Heart right ventricle (tissue), 16 donors: ENCODE data around the gene DEPDC1B. TPM values are rescaled to one million over a fixed set of nuclear protein-coding genes. Genes with fewer than 3 reads are reported as not detected.
"Not testable (repeated sequence)": the region's sequence is repeated elsewhere in the genome, so short reads cannot be mapped to it uniquely, and the experiment has no call there.

Experiments
- ATAC-seq, 8 donors: fragments of 200-7000 bp; cut with Tn5 transposase; one replicate each; pipeline ENCODE4 v1.9.1; 2020; ENCODE audit warnings: mild to moderate bottlenecking in 8 of 8, moderate library complexity in 8 of 8, moderate number of reproducible peaks in 1 of 8
- DNase-seq, 2 donors: peaks; one replicate each; pipeline ENCODE4 v3.0.0-alpha.2; 2020
- H3K27ac ChIP-seq, 10 donors: fragments of 200-600 bp; sonication (generic) in 2 of 10; one replicate each; pipeline versions ENCODE4 v1.5.0 to v1.8.0; 2020 to 2022; ENCODE audit warnings: mild to moderate bottlenecking in 3 of 10
- H3K27me3 ChIP-seq, 7 donors: fragments of 200-600 bp; one replicate each; pipeline ENCODE4 v1.8.0; 2021 to 2022; ENCODE audit warnings: mild to moderate bottlenecking in 2 of 7
- H3K36me3 ChIP-seq, 9 donors: fragments of 200-600 bp; sonication (generic) in 1 of 9; one replicate each; pipeline versions ENCODE4 v1.5.0 to v1.8.0; 2020 to 2022; ENCODE audit warnings: mild to moderate bottlenecking in 2 of 9
- H3K4me1 ChIP-seq, 9 donors: fragments of 200-600 bp; sonication (generic) in 1 of 9; one replicate each; pipeline versions ENCODE4 v1.5.0 to v1.8.0; 2020 to 2022; ENCODE audit warnings: mild to moderate bottlenecking in 4 of 9
- H3K4me3 ChIP-seq, 10 donors: fragments of 200-600 bp; sonication (generic) in 2 of 10; one replicate each; pipeline versions ENCODE4 v1.5.0 to v1.8.0; 2020 to 2022; ENCODE audit warnings: mild to moderate bottlenecking in 7 of 10, moderate library complexity in 2 of 10
- H3K9me3 ChIP-seq, 11 donors: fragments of 200-600 bp in 10 of 11; sonication (generic) in 2 of 11; one replicate each; pipeline versions ENCODE4 v1.5.0 to v1.8.0; 2013 to 2022; ENCODE audit warnings: mild to moderate bottlenecking in 2 of 11, control low read depth in 1 of 11, moderate library complexity in 1 of 11
- WGBS, 2 donors: extraction: QIAGEN DNeasy Blood & Tissue Kit; methylation state at CpG; one replicate each; pipeline ENCODE4 v1.1.7; 2013; ENCODE audit warnings: inconsistent platforms in 1 of 2; 5-methylcytosine and 5-hydroxymethylcytosine counted together
- intact Hi-C, 10 donors: fragments of 100-400 bp; cut with DNase I; formaldehyde crosslinking; loops; one replicate each; pipeline versions ENCODE4 v1.11.1 to v1.14.2; 2022
- polyA plus RNA-seq, 2 donors: library from polyadenylated mRNA; stranded (reverse); fragments of 200-250 nt; gene quantifications; one replicate each; pipeline ENCODE4 v1.2.3, GENCODE V29; 2013
- total RNA-seq, 10 donors: library from RNA; stranded (reverse); fragmentation: NEBNext Ultra II Directional in 3 of 10; extraction: Animal tissue kit (Norgen Biotek cat#: 25700) in 3 of 10; gene quantifications; one replicate each; pipeline versions ENCODE4 v1.2.1 to v1.2.4, GENCODE V29; 2021 to 2023
- TF ChIP-seq, protein P1 (sequence below), 9 donors: fragments of 200-600 bp; sonication (generic) in 2 of 9; IDR thresholded peaks; one replicate each; pipeline versions ENCODE4 v1.5.0 to v1.8.0; 2021 to 2022; ENCODE audit warnings: antibody characterized with exemption in 9 of 9, mild to moderate bottlenecking in 5 of 9, moderate library complexity in 1 of 9
- donor health status: Arrhythmogenic right ventricular cardiomyopathy.
- donor health status: ischemic (EF 13 %, LVEDD 7.1; RV severe dilation, severe dysfunction).
- donor health status: healthy with polysubstance abuse.
- donor health status: DM: no; HTN: yes; CAD: no.
- donor health status: DM: no; HTN: no; CAD: no.
- donor health status: ischemic (EF 25% LVEDD 6.9; RV normal size, moderate dysfunction).
- donor health status: ischemic (EF 25% LVEDD 5.7; RV mildly dilated, moderate dysfunction).
- donor health status: healthy.
- donor health status: DM: yes; HTN: yes; CAD: no.
- donor health status: Ischemic cardiomyopathy.
- donor health status: ischemic (EF 35%, LVEDD 5.7; RV mildly dilated, moderate dysfunction).
- donor health status: nonischemic (EF 11% LVEDD 7.7; RV severe dilation, severe dysfunction).
- donor health status: DM: yes; HTN: yes; CAD: no.
- donor health status: PGD.
- donor health status: ischemic (EF 29% LVEDD 5.4; RV normal size, mild dysfunction).
- donor health status: nonischemic (EF 23%, LVEDD 6.1; RV moderate dilation, normal function).

Gene DEPDC1B
- total and polyA plus RNA-seq, 12 donors = 0.04 to 1.1 (median 0.46) TPM; not detected in 7

DNA sequence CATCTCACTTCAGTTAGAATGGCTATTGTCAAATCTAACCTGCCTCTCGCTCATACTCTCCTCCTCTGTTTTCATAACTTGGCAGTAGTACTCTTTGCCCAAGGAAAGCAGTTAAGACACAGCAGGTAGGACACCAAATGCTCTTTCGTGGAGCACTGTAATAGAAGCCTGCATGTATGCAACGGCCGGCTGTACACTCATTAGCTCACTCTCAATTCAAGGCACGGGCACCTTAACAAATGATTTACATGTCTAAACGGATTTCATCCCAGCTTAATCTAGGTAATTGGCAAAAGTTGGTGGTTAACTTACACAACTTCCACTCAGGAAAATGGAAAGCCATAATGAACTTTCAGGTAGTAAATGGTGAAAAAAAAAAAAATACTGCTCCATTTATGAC lies 14.9 kb downstream of the DEPDC1B start:
- Histone ChIP-seq H3K27me3 (no peaks in the 10 kb centered on the region), H3K9me3 (peaks cover 0 to 11% (median 0%) of the 10 kb centered on the region in 11 donors), H3K27ac (no peak overlapping the region), H3K4me1 (no peaks in the 10 kb centered on the region), H3K36me3 (no peaks in the 10 kb centered on the region), H3K4me3 (no peak overlapping the region)
- no peak for DNase-seq
- WGBS, 2 donors = 96 to 97% methylated on average over 6 of the region's 6 CpGs
- TF ChIP-seq, protein P1, sequence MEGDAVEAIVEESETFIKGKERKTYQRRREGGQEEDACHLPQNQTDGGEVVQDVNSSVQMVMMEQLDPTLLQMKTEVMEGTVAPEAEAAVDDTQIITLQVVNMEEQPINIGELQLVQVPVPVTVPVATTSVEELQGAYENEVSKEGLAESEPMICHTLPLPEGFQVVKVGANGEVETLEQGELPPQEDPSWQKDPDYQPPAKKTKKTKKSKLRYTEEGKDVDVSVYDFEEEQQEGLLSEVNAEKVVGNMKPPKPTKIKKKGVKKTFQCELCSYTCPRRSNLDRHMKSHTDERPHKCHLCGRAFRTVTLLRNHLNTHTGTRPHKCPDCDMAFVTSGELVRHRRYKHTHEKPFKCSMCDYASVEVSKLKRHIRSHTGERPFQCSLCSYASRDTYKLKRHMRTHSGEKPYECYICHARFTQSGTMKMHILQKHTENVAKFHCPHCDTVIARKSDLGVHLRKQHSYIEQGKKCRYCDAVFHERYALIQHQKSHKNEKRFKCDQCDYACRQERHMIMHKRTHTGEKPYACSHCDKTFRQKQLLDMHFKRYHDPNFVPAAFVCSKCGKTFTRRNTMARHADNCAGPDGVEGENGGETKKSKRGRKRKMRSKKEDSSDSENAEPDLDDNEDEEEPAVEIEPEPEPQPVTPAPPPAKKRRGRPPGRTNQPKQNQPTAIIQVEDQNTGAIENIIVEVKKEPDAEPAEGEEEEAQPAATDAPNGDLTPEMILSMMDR (IDR thresholded peaks at IDR 0.05) = no peak
- ATAC-seq = no peak
- intact Hi-C loops = no loop called here

DNA sequence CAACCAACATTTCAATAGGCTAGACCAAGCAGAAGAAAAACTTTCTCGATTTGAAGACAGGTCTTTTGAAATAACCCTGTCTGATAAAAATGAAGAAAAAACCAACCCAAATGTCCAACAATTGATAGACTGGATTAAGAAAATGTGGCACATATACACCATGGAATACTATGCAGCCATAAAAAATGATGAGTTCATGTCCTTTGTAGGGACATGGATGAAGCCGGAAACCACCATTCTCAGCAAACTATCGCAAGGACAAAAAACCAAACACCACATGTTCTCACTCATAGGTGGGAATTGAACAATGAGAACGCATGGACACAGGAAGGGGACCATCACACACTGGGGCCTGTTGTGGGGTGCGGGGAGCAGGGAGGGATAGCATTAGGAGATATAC lies 18.0 kb downstream of the DEPDC1B start:
- DNase-seq, ATAC-seq, H3K4me1 ChIP-seq, H3K36me3 ChIP-seq, H3K27me3 ChIP-seq, H3K27ac ChIP-seq, H3K4me3 ChIP-seq, intact Hi-C loops: not testable (repeated sequence)
- H3K9me3 ChIP-seq = peaks cover 0 to 11% (median 0%) of the 10 kb centered on the region in 11 donors
- 89 to 98% methylated on average over 5 of the region's 5 CpGs for WGBS, 2 donors

DNA sequence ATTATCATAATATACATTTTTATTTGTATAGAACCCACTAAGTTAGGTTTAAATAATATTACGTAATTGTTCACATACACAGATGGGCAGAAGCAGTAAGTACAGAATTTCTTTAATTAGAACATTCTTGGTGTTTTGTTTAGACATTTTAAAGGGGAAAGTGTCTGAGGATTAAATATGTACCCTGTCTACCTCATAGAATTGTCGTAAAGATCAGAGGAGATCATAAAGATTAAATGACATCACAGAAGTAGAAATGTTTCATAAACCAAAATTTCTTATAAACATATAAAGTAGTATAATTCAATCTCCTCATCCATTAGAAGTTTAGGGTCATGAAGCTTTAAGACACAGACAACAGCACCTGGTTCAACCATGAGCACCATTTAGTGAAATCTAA lies 20.1 kb downstream of the DEPDC1B start:
- H3K27ac ChIP-seq = no peak overlapping the region
- DNase-seq = no peak
- TF ChIP-seq, protein P1 (IDR thresholded peaks at IDR 0.05) = no peak
- no peak overlapping the region for H3K4me3 ChIP-seq
- WGBS, 2 donors = 94 to 96% methylated on average over 2 of the region's 2 CpGs
- intact Hi-C loops = loop anchor here in 5 of 10 donors (5.0 to 10.0 kb wide), 4 partner anchors 865 to 1465 kb away; no protein-coding TSS in a partner anchor
- H3K4me1 ChIP-seq = no peaks in the 10 kb centered on the region
- peaks cover 0 to 11% (median 0%) of the 10 kb centered on the region in 11 donors for H3K9me3 ChIP-seq
- no peaks in the 10 kb centered on the region for H3K36me3 ChIP-seq
- peaks cover 0 to 6% (median 0%) of the 10 kb centered on the region in 7 donors for H3K27me3 ChIP-seq
- ATAC-seq = no peak

DNA sequence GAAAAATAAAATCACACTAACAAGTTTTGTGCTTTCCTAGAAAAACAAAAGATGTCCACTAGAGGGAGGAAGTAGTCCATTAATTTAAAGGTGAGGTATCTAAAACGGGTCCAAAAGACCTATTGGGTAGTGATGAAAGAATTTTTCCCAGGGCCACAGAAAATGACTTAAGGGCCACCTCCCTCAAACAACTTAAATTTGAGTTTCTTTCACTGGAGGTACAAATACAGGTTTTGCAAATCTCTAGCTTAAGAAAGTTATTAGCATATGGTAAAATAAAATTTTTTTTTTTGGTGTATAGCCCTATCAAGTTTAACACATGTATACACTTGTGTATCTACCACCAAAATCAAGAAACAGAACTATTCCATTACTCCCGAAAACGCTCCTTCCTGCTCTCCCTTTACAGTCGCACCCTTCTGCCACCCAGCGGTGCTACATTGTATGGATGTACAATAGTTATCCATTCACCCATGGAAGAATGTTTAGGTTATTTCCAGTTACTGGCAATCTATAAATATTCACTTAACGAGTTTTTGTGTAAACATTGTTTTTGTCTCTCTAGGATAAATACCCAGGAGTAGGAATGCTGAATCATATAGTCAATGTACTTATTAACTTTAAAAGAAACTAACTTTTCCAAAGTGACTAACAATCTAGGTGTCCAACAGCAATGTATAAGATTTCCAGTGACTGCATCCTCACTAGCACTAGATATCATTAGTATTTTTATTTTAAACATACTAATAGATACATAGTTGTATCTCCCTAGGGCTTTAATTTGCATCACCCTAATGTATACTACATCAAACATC lies 21.9 kb downstream of the DEPDC1B start:
- WGBS, 2 donors = 64 to 68% methylated on average over 6 of the region's 6 CpGs
- peaks cover 0 to 11% (median 0%) of the 10 kb centered on the region in 11 donors for H3K9me3 ChIP-seq
- no peak overlapping the region for H3K27ac ChIP-seq
- intact Hi-C loops = loop anchor here in 5 of 10 donors (5.0 to 10.0 kb wide), 4 partner anchors 863 to 1467 kb away; no protein-coding TSS in a partner anchor
- TF ChIP-seq, protein P1 (IDR thresholded peaks at IDR 0.05) = peak; percentile 26 to 64 (median 52)
- ATAC-seq (no peak), DNase-seq (no peak)
- no peak overlapping the region for H3K4me3 ChIP-seq
- no peaks in the 10 kb centered on the region for H3K36me3 ChIP-seq
- peaks cover 0 to 6% (median 0%) of the 10 kb centered on the region in 7 donors for H3K27me3 ChIP-seq
- H3K4me1 ChIP-seq = peaks cover 0 to 2% (median 0%) of the 10 kb centered on the region in 9 donors
